Adrenal gland (tissue), 12 donors: ENCODE data around the gene OR5P2. TPM values are rescaled to one million over a fixed set of nuclear protein-coding genes. Genes with fewer than 3 reads are reported as not detected.
"Not testable (repeated sequence)": the region's sequence is repeated elsewhere in the genome, so short reads cannot be mapped to it uniquely, and the experiment has no call there.

ENCODE experiments used
- DNase-seq, 7 donors: peaks; one replicate each; pipeline ENCODE4 v3.0.0-alpha.2; 2019 to 2020
- H3K27ac ChIP-seq, 5 donors: fragments of 200-600 bp; sonication (generic) in 4 of 5; 1 replicate in 3 of 5; 2 replicates in 2 of 5; pipeline versions ENCODE4 v1.5.1 to v1.8.0; 2016 to 2020; ENCODE audit warnings: mild to moderate bottlenecking in 1 of 5
- H3K27me3 ChIP-seq: fragments of 200-600 bp; 2 replicates; pipeline ENCODE4 v1.8.0; 2021
- H3K36me3 ChIP-seq, 2 donors: fragments of 200-600 bp; replicated peaks in 1 of 2; 1 replicate in 1 of 2; 2 replicates in 1 of 2; pipeline versions ENCODE4 v1.5.1 to v1.8.0; 2018 to 2022
- H3K4me1 ChIP-seq, 2 donors: fragments of 200-600 bp; replicated peaks in 1 of 2; 1 replicate in 1 of 2; 2 replicates in 1 of 2; pipeline versions ENCODE4 v1.5.1 to v1.8.0; 2018 to 2021
- H3K4me3 ChIP-seq, 4 donors: fragments of 200-600 bp; sonication (generic) in 3 of 4; one replicate each; pipeline ENCODE4 v1.5.1; 2016 to 2018
- H3K9me3 ChIP-seq, 3 donors: fragments of 200-600 bp; sonication (generic) in 1 of 3; replicated peaks in 1 of 3; 1 replicate in 2 of 3; 2 replicates in 1 of 3; pipeline versions ENCODE4 v1.5.1 to v1.8.0; 2016 to 2021
- CTCF ChIP-seq, 6 experiments: fragments of 450-650 bp in 4 of 6; fragments of 200-600 bp in 2 of 6; sonication (generic) in 1 of 6; IDR thresholded peaks; 1 replicate in 5 of 6; 2 replicates in 1 of 6; pipeline versions ENCODE4 v1.5.1 to v1.8.0; 2016 to 2021; ENCODE audit warnings: antibody characterized with exemption in 6 of 6, mild to moderate bottlenecking in 2 of 6, moderate library complexity in 1 of 6
- POLR2A ChIP-seq, 2 donors: fragments of 450-650 bp; IDR thresholded peaks; one replicate each; pipeline ENCODE4 v1.6.1; 2017; ENCODE audit warnings: antibody characterized with exemption in 2 of 2, mild to moderate bottlenecking in 2 of 2, moderate library complexity in 1 of 2
- WGBS, 4 donors: extraction: QIAGEN DNeasy Blood & Tissue Kit in 2 of 4; methylation state at CpG; one replicate each; pipeline versions ENCODE4 v1.1.5 to v1.1.7; 2013 to 2017; 5-methylcytosine and 5-hydroxymethylcytosine counted together
- intact Hi-C, 2 donors: fragments of 100-400 bp; cut with DNase I; formaldehyde crosslinking; loops; one replicate each; pipeline versions ENCODE4 v1.14.1 to v1.15.0; 2022 to 2023
- polyA plus RNA-seq, 3 donors: library from polyadenylated mRNA; stranded (reverse); fragments of 200-250 nt in 2 of 3; fragments of 350-450 nt in 1 of 3; fragmentation: Illumina TruSeq in 1 of 3; extraction: RNeasy Lipid Tissue Mini Kit (QIAGEN cat#74804) in 1 of 3; gene quantifications; one replicate each; pipeline ENCODE4 v1.2.3, GENCODE V29; 2013 to 2014
- total RNA-seq, 9 donors: library from RNA; depleted of rRNA in 4 of 9; stranded (reverse); fragments of >200 nt in 4 of 9; fragments of 120-200 nt in 1 of 9; fragmentation: NEBNext Ultra II Directional in 1 of 9; extraction: Animal tissue kit (Norgen Biotek cat#: 25700) in 1 of 9; gene quantifications; one replicate each; pipeline versions ENCODE4 v1.1.0 to v1.2.4, GENCODE V29; 2013 to 2023
- donor health status: healthy with polysubstance abuse.
- donor health status: Bipolar disorder and iron deficiency.
- donor health status: DM: yes; HTN: yes; CAD: no.
- donor health status: DM: no; HTN: no; CAD: no.
- donor health status: DM: no; HTN: no; CAD: no.
- donor health status: DM: yes; HTN: yes; CAD: no.

Gene OR5P2
- total and polyA plus RNA-seq, 12 donors = not detected

DNA sequence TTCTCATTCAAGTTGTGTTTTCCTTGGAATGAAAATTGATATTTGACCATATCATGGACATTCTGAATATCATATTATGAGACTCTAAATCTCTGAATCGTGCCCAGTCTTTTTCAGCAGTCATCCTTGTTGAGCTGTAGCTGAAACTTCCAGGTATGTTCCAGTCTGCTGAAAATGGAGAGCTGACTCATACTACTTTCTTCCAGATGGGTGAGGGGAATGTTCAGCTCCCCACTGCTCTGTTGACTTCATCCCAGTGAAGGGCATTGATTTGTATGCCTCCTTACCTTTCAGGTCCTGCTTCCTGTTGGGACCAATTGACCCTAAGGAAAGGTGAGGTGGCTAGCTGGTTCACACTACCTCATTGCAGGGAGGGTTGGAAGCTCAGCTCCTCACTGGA lies 3.5 kb downstream of the OR5P2 start:
- no peak overlapping the region for H3K4me3 ChIP-seq
- no peak for DNase-seq
- TF ChIP-seq POLR2A (IDR thresholded peaks at IDR 0.05) (no peak), CTCF (IDR thresholded peaks at IDR 0.05) (no peak)
- H3K36me3 ChIP-seq = no peaks in the 10 kb centered on the region
- intact Hi-C loops = no loop called here
- H3K9me3 ChIP-seq = no peaks in the 10 kb centered on the region
- no peaks in the 10 kb centered on the region for H3K27me3 ChIP-seq
- H3K4me1 ChIP-seq = no peaks in the 10 kb centered on the region
- 6 to 32% (median 21%) methylated on average over 1 of the region's 1 CpG for WGBS, 4 donors
- no peak overlapping the region for H3K27ac ChIP-seq

DNA sequence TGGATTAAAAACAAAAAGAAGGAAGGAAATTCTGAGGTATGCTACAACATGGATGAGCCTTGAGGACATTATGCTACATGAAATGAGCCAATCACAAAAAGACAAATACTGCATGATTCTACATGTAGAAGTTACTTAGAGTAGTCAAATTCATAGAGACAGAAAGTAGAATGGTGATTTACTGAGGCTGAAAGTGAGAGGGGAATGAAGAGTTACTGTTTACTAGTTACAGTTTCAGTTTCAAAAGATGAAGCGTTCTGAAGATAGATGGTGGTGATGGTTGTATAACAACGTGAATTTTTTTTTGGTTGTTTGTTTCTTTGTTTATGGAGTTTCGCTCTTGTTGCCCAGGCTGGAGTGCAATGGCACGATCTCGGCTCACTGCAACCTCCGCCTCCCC lies 9.5 kb downstream of the OR5P2 start:
- Histone ChIP-seq H3K27me3 (no peaks in the 10 kb centered on the region), H3K36me3 (no peaks in the 10 kb centered on the region), H3K4me3 (no peak overlapping the region), H3K27ac (no peak overlapping the region), H3K9me3 (no peaks in the 10 kb centered on the region), H3K4me1 (no peaks in the 10 kb centered on the region)
- WGBS, 4 donors = 66 to 83% (median 77%) methylated on average over 6 of the region's 6 CpGs
- no peak for DNase-seq
- intact Hi-C loops = no loop called here
- TF ChIP-seq CTCF (IDR thresholded peaks at IDR 0.05) (no peak), POLR2A (IDR thresholded peaks at IDR 0.05) (no peak)

GRCh38 chr11:7775689-7776088 lies 21.1 kb downstream of the OR5P2 start:
- DNase-seq = no peak
- H3K27me3 ChIP-seq = no peaks in the 10 kb centered on the region
- H3K4me1 ChIP-seq = no peaks in the 10 kb centered on the region
- TF ChIP-seq CTCF (IDR thresholded peaks at IDR 0.05) (no peak), POLR2A (IDR thresholded peaks at IDR 0.05) (no peak)
- no peaks in the 10 kb centered on the region for H3K9me3 ChIP-seq
- intact Hi-C loops = no loop called here
- H3K36me3 ChIP-seq = no peaks in the 10 kb centered on the region
- WGBS, 4 donors = 63 to 76% (median 67%) methylated on average over 3 of the region's 3 CpGs
- no peak overlapping the region for H3K4me3 ChIP-seq
- no peak overlapping the region for H3K27ac ChIP-seq

DNA sequence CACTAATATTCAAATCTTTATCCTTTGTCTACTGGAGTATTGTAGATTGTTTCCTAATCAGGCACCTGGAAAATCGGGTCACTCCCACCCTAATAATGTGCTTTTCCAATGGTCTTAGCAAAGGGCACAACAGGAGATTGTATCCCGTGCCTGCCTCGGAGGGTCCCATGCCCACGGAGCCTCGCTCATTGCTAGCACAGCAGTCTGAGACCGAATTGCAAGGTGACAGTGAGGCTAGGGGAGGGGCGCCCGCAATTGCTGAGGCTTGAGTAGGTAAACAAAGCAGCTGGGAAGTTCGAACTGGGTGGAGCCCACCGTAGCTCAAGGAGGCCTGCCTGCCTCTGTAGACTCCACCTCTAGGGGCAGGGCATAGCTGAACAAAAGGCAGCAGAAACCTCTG lies 32.4 kb downstream of the OR5P2 start:
- H3K4me1 ChIP-seq, H3K9me3 ChIP-seq, H3K27me3 ChIP-seq, intact Hi-C loops, H3K4me3 ChIP-seq, DNase-seq, H3K27ac ChIP-seq, H3K36me3 ChIP-seq: not testable (repeated sequence)
- WGBS, 4 donors = 73 to 90% (median 81%) methylated on average over 8 to 10 of the region's 10 CpGs

GRCh38 chr11:7759010-7759409 lies 37.7 kb downstream of the OR5P2 start:
- 62 to 85% (median 73%) methylated on average over 2 of the region's 2 CpGs for WGBS, 4 donors
- Histone ChIP-seq H3K27me3 (no peaks in the 10 kb centered on the region), H3K36me3 (no peaks in the 10 kb centered on the region), H3K27ac (no peak overlapping the region), H3K4me3 (no peak overlapping the region), H3K9me3 (no peaks in the 10 kb centered on the region), H3K4me1 (no peaks in the 10 kb centered on the region)
- DNase-seq = no peak
- intact Hi-C loops = no loop called here
- TF ChIP-seq CTCF (IDR thresholded peaks at IDR 0.05) = no peak
